RPMI7951 (cell line): ENCODE measurements around the gene AMIGO2. TPM values are rescaled to one million over a fixed set of nuclear protein-coding genes. Genes with fewer than 3 reads are reported as not detected.
"Not testable (repeated sequence)": the region's sequence is repeated elsewhere in the genome, so short reads cannot be mapped to it uniquely, and the experiment has no call there.

Source experiments
- DNase-seq: peaks from one replicate; pipeline ENCODE4 v3.0.0-alpha.2; 2012; ENCODE audit warnings: low read depth
- total RNA-seq: library from RNA; depleted of rRNA; stranded (reverse); fragments of >200 nt; shearing (Covaris generic); gene quantifications from 2 replicates; pipeline ENCODE4 v1.2.3, GENCODE V29; 2014

The AMIGO2 gene
- total RNA-seq, 1 experiment from 2014 or later, result 22.9 TPM

DNA sequence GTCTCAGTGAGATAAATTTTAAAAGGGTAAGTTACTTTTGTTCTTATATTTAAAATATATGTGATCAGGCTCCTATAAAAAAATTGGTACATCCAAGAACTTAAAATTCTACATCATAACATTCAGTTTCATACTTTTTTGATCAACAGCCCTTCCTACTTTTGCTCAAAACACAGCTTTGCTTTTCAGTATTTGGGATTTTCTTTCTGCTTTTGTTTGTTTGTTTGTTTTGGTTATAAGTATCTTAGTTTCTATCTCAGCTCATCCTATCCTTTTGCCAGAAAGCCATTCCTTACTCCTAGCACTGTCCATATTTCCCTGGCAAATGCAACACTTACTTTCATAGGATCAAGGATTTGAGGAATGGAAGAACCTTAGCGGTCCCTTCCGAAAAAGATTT, 5.0 kb downstream of the AMIGO2 start:
- DNase-seq, result no peak

GRCh38 chr12:47073951-47074350, 5.8 kb downstream of the AMIGO2 start:
- no peak for DNase-seq

DNA sequence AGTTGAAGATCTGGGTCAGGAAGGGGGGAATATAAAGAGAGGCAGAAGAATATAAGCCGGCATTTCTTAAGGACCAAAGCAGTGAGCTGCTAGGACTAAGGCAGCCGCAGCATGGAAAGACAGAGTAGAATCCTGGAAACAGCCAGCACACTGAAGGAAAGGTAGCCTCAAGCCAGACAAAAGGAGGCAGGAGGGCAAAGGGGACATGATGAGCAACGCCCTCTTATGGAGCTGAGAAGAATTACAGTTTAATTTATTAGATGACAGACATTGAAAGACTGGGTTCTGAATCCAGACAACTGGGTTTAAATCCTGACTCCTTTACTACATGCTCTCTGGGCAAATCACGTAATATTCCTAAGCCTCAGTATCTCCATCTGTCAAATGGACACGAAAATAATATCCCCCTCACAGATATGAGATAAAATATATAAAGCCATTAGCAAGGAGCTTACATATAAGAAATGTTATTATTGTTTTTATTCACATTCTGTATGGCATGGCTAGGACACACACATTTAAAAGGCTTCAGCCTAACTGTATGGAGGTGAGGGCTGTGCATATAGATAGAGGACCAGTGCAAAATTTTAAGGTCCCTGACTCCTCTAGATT, 8.4 kb downstream of the AMIGO2 start:
- DNase-seq, result no peak

GRCh38 chr12:47070310-47070709, 9.4 kb downstream of the AMIGO2 start:
- no peak for DNase-seq

DNA sequence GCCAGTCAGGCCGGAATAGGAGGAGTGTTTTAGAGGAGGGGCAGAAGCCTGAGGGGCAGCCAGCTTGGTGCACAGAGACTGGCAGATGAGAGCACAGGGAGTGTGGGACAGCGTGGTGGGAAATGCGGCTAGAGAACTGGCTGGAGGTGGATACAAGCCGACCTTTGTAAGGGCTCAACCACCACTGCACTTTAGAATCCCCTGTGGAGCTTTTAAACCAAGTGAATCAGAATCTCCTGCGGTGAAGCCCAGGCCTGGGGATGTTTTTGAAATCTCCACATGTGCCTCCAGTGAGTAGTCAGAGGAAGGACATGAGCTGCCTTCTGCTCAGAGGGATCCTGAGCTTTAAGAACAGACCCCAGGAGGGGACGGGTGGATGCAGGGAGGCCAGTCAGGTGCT, 11.2 kb downstream of the AMIGO2 start:
- peak; percentile 72 for DNase-seq

DNA sequence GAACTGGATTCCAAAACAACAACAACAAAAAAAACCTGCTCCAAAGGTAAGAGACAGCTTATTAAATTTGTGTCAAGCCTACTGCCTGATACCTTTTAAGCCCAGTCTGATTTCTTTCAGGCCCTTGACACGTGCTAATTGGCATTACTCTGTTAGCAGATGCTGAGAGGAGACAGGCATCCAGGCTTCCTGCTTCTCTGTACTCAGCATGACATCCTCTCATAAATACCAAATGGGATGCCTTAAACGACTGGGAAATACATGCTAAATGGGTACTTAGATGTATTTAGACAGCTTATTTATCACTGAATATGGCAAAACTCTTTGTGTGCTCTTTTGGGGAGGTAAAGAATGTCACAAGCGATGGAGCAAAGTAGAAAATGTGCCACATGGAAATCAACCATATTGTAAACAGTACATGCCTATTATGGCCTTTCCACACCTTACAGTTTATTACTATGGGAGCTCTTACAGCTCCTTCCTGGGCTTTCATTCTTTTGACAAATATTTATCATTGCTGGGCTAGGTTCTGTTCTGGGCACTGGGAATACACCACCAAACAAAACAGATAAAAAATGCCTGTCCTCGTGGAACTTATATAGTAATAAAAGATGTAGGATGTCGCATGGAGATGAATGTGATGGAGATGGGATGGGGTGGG, 11.9 kb downstream of the AMIGO2 start:
- no peak for DNase-seq

GRCh38 chr12:47067176-47067575, 12.6 kb downstream of the AMIGO2 start:
- DNase-seq, result no peak

GRCh38 chr12:47066278-47067025, 13.3 kb downstream of the AMIGO2 start:
- peak; percentile 26 for DNase-seq

GRCh38 chr12:47065546-47065945, 14.2 kb downstream of the AMIGO2 start:
- no peak for DNase-seq

- not testable (repeated sequence) for DNase-seq
Measured at GRCh38 chr12:47058640-47059039, 21.1 kb downstream of the AMIGO2 start.

DNA sequence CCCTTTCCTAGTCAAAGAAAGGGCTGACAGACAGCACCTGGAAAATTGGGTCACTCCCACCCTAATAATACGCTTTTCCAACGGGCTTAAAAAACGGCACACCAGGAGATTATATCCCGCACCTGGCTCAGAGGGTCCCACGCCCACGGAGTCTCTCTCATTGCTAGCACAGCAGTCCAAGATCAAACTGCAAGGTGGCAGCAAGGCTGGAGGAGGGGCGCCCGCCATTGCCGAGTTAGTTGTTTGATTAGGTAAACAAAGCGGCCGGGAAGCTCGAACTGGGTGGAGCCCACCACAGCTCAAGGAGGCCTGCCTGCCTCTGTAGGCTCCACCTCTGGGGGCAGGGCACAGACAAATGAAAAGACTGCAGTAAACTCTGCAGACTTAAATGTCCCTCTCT, 22.8 kb downstream of the AMIGO2 start:
- not testable (repeated sequence) for DNase-seq

- not testable (repeated sequence) for DNase-seq
Measured at GRCh38 chr12:47055856-47056255, 23.9 kb downstream of the AMIGO2 start.

DNA sequence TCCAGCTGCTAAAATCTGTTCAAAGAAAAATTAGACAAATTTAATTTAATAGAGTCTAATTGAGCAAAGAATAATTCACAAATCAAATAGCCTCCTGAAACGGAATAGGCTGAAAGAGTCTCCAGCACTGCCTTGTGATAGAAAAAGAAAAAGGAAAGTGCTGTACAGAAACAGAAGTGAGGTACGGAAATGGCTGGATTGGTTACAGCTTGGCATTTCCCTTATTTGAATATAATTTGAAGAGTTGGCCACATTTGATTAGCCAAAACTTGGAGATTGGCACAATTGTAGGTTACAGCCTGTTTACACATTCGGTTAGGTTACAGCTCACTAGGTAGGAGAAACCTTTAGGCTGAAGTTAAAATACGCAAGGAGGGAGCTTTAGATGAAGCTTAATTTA, 25.1 kb downstream of the AMIGO2 start:
- no peak for DNase-seq

GRCh38 chr12:47053961-47054360, 25.8 kb downstream of the AMIGO2 start:
- no peak for DNase-seq

DNA sequence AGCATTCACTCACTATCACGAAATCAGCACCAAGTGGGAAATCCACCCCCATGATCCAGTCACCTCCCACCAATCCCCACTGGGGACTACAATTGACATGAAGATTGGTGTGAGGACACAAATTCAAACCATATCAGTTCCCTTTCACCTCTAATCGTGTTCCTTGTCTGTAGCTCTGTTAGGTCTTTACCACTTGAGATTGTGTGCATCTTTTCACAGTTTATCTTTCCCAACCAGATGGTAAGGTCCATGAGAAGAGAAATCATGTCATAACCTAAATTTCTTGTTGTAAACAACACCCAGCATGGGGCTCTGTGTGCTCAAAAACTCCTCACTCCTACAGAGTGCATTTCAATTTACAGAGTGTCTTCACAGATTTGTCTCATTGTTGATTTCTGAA, 27.5 kb downstream of the AMIGO2 start:
- no peak for DNase-seq

GRCh38 chr12:47051291-47051690, 28.5 kb downstream of the AMIGO2 start:
- not testable (repeated sequence) for DNase-seq

DNA sequence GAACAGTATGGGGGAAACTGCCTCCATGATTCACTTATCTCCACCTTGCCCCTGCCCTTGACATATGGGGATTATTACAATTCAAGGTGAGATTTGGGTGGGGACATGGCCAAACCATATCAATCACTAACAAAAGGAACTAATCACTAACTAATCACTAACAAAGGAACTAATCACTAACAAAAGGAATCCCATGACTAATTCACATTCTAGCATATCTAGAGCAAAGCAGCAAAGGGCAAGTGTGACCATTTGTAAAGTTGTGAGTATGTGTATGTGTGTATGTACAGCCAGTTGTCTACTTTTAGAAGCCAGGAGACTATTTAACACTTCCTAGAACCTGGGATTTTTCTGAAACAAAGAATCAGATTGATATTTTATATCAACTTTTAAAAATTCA, 31.2 kb downstream of the AMIGO2 start:
- DNase-seq, result no peak

- DNase-seq, result no peak
Measured at GRCh38 chr12:47041327-47041726, 38.4 kb downstream of the AMIGO2 start.

- no peak for DNase-seq
Measured at GRCh38 chr12:47039756-47040155, 40.0 kb downstream of the AMIGO2 start.

GRCh38 chr12:47039079-47039478, 40.7 kb downstream of the AMIGO2 start:
- no peak for DNase-seq

DNA sequence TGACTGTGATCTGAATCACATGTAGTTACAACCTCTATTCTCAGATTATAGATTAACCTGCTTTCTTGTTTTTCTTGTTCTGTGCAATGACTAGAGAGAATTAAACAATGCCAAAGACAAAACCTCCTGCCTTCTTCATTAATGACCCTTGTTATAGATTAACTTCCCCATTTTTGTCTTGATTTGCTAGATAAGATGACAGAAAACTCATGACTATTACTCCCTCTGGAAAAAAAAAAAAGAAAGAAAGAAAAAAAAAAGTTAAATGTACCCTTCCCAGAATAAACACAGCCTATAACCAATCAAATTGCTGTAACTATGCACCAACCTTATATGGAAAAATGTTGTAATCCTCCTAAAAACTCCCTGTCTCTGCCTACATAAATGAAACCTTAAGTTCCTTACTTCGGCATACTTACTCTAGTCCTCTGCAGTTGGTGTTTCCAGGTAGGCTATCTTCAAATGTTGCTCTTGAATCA, 41.5 kb downstream of the AMIGO2 start:
- DNase-seq, result peak; percentile 40

- DNase-seq, result no peak
Measured at GRCh38 chr12:47035484-47035883, 44.3 kb downstream of the AMIGO2 start.

DNA sequence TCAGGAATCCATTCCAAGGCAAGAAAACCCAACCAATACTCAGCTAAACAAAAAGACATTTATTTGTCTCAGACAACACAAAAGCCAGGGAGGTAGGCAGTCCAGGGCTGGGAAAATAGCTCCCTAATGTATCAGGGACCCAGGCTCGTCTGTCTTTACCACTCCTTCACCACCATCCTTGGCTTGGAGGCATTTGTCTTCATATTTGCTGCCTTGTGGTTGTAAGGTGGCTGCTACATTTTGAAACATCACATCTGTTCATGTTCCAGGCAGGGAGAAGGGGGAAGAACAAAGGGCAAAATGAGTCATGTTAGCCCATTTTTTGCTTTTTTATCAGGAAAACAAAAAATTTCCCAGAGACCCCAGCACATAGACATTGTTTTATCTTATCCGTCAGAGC, 45.1 kb downstream of the AMIGO2 start:
- DNase-seq, result peak; percentile 86
